Lower leg skin (tissue), 4 donors: ENCODE measurements around the gene TMEM151B. TPM values are rescaled to one million over a fixed set of nuclear protein-coding genes. Genes with fewer than 3 reads are reported as not detected.

Experiments used
- DNase-seq, 2 donors: peaks; one replicate each; pipeline ENCODE4 v3.0.0-alpha.2; 2019; ENCODE audit warnings: low spot score in 2 of 2
- H3K4me3 ChIP-seq: fragments of 200-600 bp; sonication (generic); 2 replicates; pipeline ENCODE4 v1.5.1; 2017; ENCODE audit warnings: mild to moderate bottlenecking, low read depth; ENCODE audit not compliant: poor library complexity, severe bottlenecking
- POLR2A ChIP-seq, 2 donors: fragments of 450-650 bp; IDR thresholded peaks; one replicate each; pipeline ENCODE4 v1.6.1; 2016 to 2017; ENCODE audit warnings: antibody characterized with exemption in 2 of 2, mild to moderate bottlenecking in 1 of 2, moderate library complexity in 1 of 2
- WGBS, 2 donors: methylation state at CpG; one replicate each; pipeline ENCODE4 v1.1.5; 2018; 5-methylcytosine and 5-hydroxymethylcytosine counted together
- intact Hi-C: fragments of 100-400 bp; cut with DNase I; formaldehyde crosslinking; loops from one replicate; pipeline ENCODE4 v1.15.0; 2023; ENCODE audit warnings: low total_unique reads
- total RNA-seq, 4 donors: library from RNA; depleted of rRNA; stranded (reverse); fragments of >200 nt; gene quantifications; one replicate each; pipeline ENCODE4 v1.1.0, GENCODE V29; 2016
- TF ChIP-seq, protein P1 (sequence below), 3 donors: fragments of 450-650 bp; IDR thresholded peaks; one replicate each; pipeline ENCODE4 v1.5.1; 2016; ENCODE audit warnings: antibody characterized with exemption in 3 of 3, mild to moderate bottlenecking in 3 of 3, moderate library complexity in 2 of 3

TMEM151B gene
- total RNA-seq, 4 donors from 2014 or later: 0.10 to 0.42 TPM; not detected in 2

GRCh38 chr6:44257025-44257752 lies 13.1 kb upstream of the TMEM151B start, which contains the start of gene SLC35B2:
TSS of gene SLC35B2 (minus strand) at chr6:44257528. CDS start at chr6:44257410, 118 bp downstream.
- WGBS, 2 donors: 0 to 1% methylated on average over 19 to 33 of the region's 80 CpGs

GRCh38 chr6:44257753-44258324 lies 12.4 kb upstream of the TMEM151B start:
- WGBS, 2 donors: 25 to 28% methylated on average over 15 of the region's 15 CpGs
- intact Hi-C loops: loop anchor here (5.0 kb wide), 1 partner anchor 86 kb away; no protein-coding TSS in a partner anchor
- TF ChIP-seq, protein P1, sequence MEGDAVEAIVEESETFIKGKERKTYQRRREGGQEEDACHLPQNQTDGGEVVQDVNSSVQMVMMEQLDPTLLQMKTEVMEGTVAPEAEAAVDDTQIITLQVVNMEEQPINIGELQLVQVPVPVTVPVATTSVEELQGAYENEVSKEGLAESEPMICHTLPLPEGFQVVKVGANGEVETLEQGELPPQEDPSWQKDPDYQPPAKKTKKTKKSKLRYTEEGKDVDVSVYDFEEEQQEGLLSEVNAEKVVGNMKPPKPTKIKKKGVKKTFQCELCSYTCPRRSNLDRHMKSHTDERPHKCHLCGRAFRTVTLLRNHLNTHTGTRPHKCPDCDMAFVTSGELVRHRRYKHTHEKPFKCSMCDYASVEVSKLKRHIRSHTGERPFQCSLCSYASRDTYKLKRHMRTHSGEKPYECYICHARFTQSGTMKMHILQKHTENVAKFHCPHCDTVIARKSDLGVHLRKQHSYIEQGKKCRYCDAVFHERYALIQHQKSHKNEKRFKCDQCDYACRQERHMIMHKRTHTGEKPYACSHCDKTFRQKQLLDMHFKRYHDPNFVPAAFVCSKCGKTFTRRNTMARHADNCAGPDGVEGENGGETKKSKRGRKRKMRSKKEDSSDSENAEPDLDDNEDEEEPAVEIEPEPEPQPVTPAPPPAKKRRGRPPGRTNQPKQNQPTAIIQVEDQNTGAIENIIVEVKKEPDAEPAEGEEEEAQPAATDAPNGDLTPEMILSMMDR (IDR thresholded peaks at IDR 0.05): no peak
- no peak for TF ChIP-seq POLR2A (IDR thresholded peaks at IDR 0.05)
- no peak overlapping the region for H3K4me3 ChIP-seq
- no peak for DNase-seq

More at GRCh38 chr6:44257025-44257752, 13.1 kb upstream of the TMEM151B start, which contains the start of gene SLC35B2:
- H3K4me3 ChIP-seq: peak within 1 kb of the TSS; percentile 81
- TF ChIP-seq POLR2A (IDR thresholded peaks at IDR 0.05): no peak
- TF ChIP-seq, protein P1 (IDR thresholded peaks at IDR 0.05): no peak
- intact Hi-C loops: loop anchor here (5.0 kb wide), 1 partner anchor 85 kb away; no protein-coding TSS in a partner anchor
- peak; percentile 48 to 93 for DNase-seq

DNA sequence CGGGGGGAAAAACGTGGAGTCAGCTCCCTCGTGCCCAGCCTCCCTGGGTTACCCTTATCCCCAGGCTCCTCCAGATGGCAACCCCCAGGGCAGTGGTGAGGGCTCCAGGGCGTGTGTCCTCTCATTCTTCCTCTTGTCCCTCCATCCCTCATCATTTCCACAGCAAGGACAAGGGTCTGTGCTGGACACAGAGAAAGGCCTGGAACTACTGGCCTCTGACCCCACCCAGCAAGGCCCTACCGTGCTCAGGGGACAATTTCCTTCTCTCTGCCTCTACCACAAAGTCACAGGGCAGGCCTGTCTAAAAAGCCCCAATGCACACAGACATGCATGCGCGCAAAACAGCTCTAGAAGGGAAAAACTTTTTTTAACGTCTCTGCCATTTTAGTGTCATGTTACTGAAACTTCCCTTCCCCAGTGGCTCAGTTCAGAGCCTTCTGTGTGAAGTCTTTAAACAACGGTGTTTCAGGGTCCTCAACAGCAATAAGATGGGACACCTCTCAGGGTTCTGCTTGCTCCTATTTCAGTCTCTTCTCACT lies 11.9 kb upstream of the TMEM151B start:
- DNase-seq: no peak
- intact Hi-C loops: loop anchor here (5.0 kb wide), 1 partner anchor 86 kb away; no protein-coding TSS in a partner anchor
- no peak overlapping the region for H3K4me3 ChIP-seq
- 85 to 87% methylated on average over 9 of the region's 9 CpGs for WGBS, 2 donors
- no peak for TF ChIP-seq POLR2A (IDR thresholded peaks at IDR 0.05)
- TF ChIP-seq, protein P1 (IDR thresholded peaks at IDR 0.05): no peak

DNA sequence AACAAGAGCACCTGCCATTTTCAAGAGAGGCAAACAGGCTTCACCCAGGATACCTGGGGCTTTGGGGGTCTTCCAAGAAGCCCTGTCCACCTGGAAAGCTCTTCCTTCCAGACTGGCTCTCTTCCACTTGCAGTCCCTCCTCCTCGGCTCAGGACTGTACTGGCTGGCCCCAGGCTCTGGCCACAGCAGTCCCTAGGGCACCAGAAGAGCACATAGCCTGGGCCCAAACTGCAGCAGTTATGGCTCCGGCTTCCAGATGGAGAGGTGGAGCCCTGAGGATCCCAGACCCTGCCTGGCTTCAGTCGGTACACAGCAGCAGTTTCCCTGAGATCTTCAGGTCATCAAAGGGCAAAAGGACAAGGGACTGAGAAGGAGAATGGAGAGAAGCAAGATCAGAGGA lies 11.3 kb upstream of the TMEM151B start:
- DNase-seq: no peak
- H3K4me3 ChIP-seq: no peak overlapping the region
- TF ChIP-seq, protein P1 (IDR thresholded peaks at IDR 0.05): no peak
- no peak for TF ChIP-seq POLR2A (IDR thresholded peaks at IDR 0.05)
- intact Hi-C loops: loop anchor here (5.0 kb wide), 1 partner anchor 87 kb away; no protein-coding TSS in a partner anchor
- WGBS, 2 donors: 89 to 92% methylated on average over 3 of the region's 3 CpGs

DNA sequence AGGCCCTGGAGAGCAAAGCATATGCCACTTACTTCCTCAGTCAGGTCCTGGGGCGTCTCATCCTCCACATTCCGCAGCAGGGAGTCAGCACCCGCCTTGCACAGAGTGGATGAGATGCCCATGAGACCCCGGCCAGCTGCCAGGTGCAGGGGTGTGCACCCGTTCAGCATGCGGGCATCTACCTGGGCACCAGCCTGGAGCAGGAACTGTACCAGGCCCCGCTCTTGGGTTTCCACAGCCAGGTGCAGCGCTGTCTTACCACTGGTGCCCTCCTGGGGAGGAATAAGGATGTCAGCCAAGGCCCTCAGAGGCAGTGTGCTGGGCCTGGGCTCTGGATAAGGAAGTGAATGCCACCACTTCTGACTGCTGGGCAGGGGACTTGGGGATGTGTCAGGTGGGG lies 10.2 kb upstream of the TMEM151B start:
- intact Hi-C loops: no loop called here
- H3K4me3 ChIP-seq: no peak overlapping the region
- DNase-seq: no peak
- TF ChIP-seq POLR2A (IDR thresholded peaks at IDR 0.05): no peak
- TF ChIP-seq, protein P1 (IDR thresholded peaks at IDR 0.05): no peak
- 93% methylated on average over 7 to 8 of the region's 8 CpGs for WGBS, 2 donors
